Measurements from ENCODE around the gene STX18. TPM values are rescaled to one million over a fixed set of nuclear protein-coding genes. Genes with fewer than 3 reads are reported as not detected.

The STX18 gene
- total RNA-seq, 2 experiments from 2014 or later, result 25.3 to 33.5 TPM

DNA sequence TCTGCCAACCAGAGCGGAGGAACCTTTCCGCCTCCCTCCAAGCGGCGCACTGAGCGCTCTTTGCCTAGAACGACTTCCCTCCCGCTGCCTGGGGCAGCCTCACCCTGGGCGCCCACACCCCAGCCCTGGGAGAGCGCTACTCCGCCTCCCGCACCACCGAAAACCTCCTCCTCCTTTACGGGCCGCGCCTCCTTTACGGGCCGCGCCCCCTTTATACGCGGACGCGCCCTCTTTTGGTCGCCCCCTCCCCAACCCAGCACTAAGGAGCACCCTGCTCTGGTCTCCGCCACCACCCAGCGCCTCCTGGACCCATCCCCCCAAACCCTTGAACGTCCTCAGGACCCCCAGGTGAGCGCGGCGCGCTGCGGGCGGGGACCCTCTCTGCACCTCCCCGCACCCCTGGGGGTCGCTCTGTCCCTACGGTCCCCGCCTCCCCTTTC is 155.5 kb downstream of the STX18 start:
- intact Hi-C loops (cut with DNase I, micrococcal nuclease), result loop anchor here in 1 of 2 experiments (10.0 kb wide), 1 partner anchor 478 kb away; no protein-coding TSS in a partner anchor
- no peak overlapping the region for H3K27ac Mint-ChIP-seq
- peaks cover 8% of the 10 kb centered on the region for H3K4me1 Mint-ChIP-seq
- DNase-seq, result peak; percentile 64
- ChIA-PET CTCF (no interaction called here), POLR2A (no interaction called here)
- H3K4me3 Mint-ChIP-seq, result peak overlapping the region; percentile 73
- no peaks in the 10 kb centered on the region for H3K36me3 Mint-ChIP-seq (ENCODE audit: low read depth)
- peaks cover 22% of the 10 kb centered on the region for H3K27me3 Mint-ChIP-seq
- H3K9me3 Mint-ChIP-seq (ENCODE audit: low read depth), result no peaks in the 10 kb centered on the region
- ATAC-seq, result peak; percentile 72

DNA sequence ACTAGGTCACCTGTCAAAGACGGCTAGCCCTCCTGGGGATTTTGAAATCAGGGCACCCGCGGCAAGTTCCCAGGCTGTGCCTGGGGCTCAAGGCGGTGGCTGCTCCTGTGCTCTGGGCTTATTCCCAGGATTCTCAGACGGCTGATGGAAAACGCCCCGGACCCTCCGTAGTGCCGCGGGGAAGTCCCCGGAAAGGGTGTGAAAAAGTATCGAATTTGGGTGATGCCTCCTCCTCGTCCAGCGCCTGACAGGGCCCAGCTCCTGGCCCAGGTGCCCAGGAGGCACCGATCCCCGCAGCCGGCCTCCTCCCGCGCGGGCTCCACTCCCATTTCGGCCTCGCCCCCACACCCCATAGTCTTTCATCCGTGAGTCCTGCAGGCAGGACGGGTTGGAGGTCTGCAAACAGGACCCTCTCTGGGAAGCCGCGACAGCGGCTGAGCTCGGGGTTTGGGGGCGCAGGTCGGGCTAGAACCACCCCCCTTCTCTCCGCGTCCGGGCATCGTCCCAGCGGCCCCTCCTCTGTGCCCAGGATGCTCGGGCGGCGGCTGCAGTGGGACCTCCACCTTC is 156.0 kb downstream of the STX18 start:
- ChIA-PET CTCF (no interaction called here), POLR2A (no interaction called here)
- peaks cover 8% of the 10 kb centered on the region for H3K4me1 Mint-ChIP-seq
- no peaks in the 10 kb centered on the region for H3K9me3 Mint-ChIP-seq (ENCODE audit: low read depth)
- intact Hi-C loops (cut with DNase I, micrococcal nuclease), result loop anchor here in 1 of 2 experiments (10.0 kb wide), 1 partner anchor 479 kb away; no protein-coding TSS in a partner anchor
- H3K4me3 Mint-ChIP-seq, result peak overlapping the region; percentile 73
- H3K36me3 Mint-ChIP-seq (ENCODE audit: low read depth), result no peaks in the 10 kb centered on the region
- DNase-seq, result no peak
- H3K27me3 Mint-ChIP-seq, result peaks cover 24% of the 10 kb centered on the region
- no peak for ATAC-seq
- H3K27ac Mint-ChIP-seq, result no peak overlapping the region

DNA sequence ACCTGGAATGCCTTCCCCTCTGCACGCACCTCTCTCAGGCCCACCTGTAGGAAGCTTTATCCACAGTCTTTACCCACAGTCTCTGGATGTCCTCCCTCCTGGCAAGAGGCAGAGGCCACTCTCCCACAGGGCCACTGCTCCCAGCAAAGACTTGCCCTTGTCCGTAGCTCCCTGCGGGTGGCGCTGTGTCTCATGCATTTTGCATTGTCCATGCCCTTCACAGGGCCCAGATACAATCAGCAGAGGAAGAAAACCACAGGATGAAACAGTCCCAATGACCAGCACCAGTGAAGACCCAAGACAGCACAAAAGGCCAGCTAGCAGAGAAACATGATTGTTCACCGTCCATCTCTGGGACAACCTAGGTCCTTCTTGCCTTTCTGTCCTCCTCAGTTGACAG is 157.0 kb downstream of the STX18 start:
- Mint-ChIP-seq H3K36me3 (ENCODE audit: low read depth) (no peaks in the 10 kb centered on the region), H3K27ac (no peak overlapping the region), H3K4me3 (peak overlapping the region; percentile 1), H3K9me3 (ENCODE audit: low read depth) (no peaks in the 10 kb centered on the region), H3K4me1 (peaks cover 8% of the 10 kb centered on the region), H3K27me3 (peaks cover 24% of the 10 kb centered on the region)
- POLR2A ChIA-PET, result no interaction called here
- ATAC-seq (no peak), DNase-seq (peak; percentile 65)
- intact Hi-C loops (cut with DNase I, micrococcal nuclease), result loop anchor here in 1 of 2 experiments (1.0 to 10.0 kb wide), 2 partner anchors 45 to 480 kb away; no protein-coding TSS in a partner anchor
- CTCF ChIA-PET, result interaction anchor here (0.7 to 1.6 kb wide), 4 partner anchors 11 to 39 kb away, joined by 4 to 5 read pairs (median 4); no protein-coding TSS in a partner anchor

DNA sequence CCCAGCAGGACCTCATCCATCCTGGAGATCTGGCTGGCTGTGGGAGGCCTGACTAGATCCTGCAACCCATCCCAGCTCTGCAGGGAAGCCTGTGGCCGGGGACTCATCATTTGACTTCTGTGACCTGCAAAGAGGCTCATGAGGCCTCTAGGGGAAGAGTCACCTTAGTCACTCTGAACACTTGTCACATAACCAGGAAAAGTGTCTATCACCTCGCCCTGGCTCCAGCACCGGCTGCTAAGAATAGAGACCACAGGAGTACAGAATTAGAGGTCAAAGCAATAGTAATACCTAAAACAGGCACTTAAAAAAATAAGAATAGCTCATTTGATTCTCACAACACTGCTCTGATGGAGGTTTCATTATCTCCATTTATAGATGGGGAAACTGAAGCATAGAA is 158.8 kb downstream of the STX18 start:
- H3K27me3 Mint-ChIP-seq, result peaks cover 21% of the 10 kb centered on the region
- ATAC-seq, result no peak
- no peaks in the 10 kb centered on the region for H3K36me3 Mint-ChIP-seq (ENCODE audit: low read depth)
- H3K27ac Mint-ChIP-seq, result no peak overlapping the region
- DNase-seq, result no peak
- peaks cover 5% of the 10 kb centered on the region for H3K4me1 Mint-ChIP-seq
- CTCF ChIA-PET, result no interaction called here
- POLR2A ChIA-PET, result no interaction called here
- intact Hi-C loops (cut with DNase I, micrococcal nuclease), result loop anchor here in 1 of 2 experiments (10.0 kb wide), 1 partner anchor 482 kb away; no protein-coding TSS in a partner anchor
- no peak overlapping the region for H3K4me3 Mint-ChIP-seq
- no peaks in the 10 kb centered on the region for H3K9me3 Mint-ChIP-seq (ENCODE audit: low read depth)

DNA sequence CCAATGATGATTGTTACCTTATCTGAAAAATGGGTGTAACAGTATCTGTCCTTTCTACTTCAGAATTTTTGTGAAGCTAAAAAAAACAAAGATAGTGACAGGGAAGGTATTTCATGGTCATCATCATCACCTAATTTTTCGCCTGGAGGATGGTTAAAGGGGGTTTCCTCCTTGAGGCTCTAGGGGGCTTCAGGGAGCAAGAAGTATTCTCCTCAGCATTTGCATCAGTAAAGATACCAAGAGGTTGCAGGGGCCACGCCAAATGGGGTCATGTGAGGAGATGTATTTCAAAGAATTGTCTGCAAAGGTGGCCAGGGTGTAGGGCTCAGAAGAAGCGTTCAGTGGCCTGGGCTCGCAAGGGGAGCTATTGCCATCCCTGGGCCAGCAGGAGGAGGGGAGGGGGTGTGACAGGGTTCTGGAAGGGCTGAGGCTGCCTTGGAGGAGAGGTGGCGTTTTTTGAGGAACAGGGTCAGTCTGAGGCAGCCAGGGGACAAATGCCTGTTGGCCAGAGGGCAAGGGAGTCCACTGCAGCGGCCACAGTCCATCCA is 162.2 kb downstream of the STX18 start:
- DNase-seq, result no peak
- ChIA-PET POLR2A (no interaction called here), CTCF (interaction anchor here (0.5 kb wide), 1 partner anchor 54 kb away, joined by 3 read pairs; no protein-coding TSS in a partner anchor)
- Mint-ChIP-seq H3K9me3 (ENCODE audit: low read depth) (peaks cover 3% of the 10 kb centered on the region), H3K36me3 (ENCODE audit: low read depth) (no peaks in the 10 kb centered on the region), H3K4me3 (no peak overlapping the region), H3K27ac (no peak overlapping the region), H3K27me3 (peaks cover 11% of the 10 kb centered on the region), H3K4me1 (no peaks in the 10 kb centered on the region)
- no peak for ATAC-seq
- intact Hi-C loops (cut with DNase I, micrococcal nuclease), result loop anchor here in 1 of 2 experiments (10.0 kb wide), 1 partner anchor 485 kb away; no protein-coding TSS in a partner anchor

DNA sequence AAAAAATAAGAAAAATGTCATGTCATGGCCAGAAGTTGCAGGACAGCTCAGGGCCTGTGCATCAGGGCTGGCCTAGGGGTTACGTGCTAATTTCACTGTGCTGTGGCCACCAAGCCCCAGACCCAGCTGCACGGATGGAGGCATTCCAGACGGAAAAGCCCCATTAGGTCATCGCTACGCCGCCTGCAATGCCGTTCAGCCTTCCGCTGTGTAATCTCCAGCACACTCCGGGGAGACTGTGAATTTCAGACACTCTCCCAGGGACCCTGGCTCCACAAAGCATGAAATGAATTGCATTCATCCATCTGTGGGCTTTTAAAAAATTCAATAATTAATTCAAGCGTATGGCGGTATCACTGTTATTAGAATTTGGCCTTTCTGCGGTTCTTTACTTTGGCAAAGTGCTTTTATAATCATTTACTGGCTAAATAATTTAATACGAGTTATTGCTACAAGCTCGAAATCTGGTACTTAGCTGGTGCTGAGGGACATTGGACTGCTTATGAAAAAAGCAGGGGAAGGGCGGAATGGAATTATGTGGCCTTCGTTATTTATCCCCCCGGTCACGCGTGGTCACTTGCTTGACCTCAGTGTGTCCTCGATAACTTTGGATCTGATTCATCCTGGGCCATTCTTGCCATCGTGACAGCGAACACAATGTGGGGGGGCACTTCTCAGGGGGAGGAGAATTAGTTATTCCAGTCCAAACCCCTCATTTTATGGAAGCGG is 164.0 kb downstream of the STX18 start:
- CTCF ChIA-PET, result interaction anchor here (0.7 kb wide), 1 partner anchor 291 kb away, joined by 4 read pairs; no protein-coding TSS in a partner anchor
- Mint-ChIP-seq H3K9me3 (ENCODE audit: low read depth) (peaks cover 6% of the 10 kb centered on the region), H3K4me3 (no peak overlapping the region)

DNA sequence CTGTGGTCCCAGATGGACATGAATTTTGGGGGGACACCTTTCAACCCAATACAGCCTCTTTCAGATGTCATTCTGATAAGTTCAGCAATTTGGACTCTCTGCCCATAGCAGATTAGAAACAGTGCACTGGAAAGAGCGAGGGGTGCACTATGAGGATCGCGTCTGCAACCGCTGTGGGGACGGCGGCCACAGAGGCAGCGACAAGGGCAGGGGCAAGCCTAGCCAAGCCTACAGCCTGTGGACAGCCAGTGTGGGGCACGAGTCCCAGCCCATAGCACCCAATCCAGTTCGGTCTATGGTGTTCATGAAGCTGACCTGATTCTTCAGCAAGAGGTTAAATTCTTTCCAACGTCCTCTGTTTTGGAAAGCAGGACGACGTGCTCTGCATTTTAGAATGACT is 164.7 kb downstream of the STX18 start:
- ATAC-seq (no peak), DNase-seq (no peak)
- Mint-ChIP-seq H3K27me3 (peaks cover 3% of the 10 kb centered on the region), H3K4me1 (no peaks in the 10 kb centered on the region), H3K9me3 (ENCODE audit: low read depth) (peaks cover 6% of the 10 kb centered on the region), H3K27ac (no peak overlapping the region), H3K36me3 (ENCODE audit: low read depth) (no peaks in the 10 kb centered on the region), H3K4me3 (no peak overlapping the region)
- POLR2A ChIA-PET, result no interaction called here
- CTCF ChIA-PET, result no interaction called here
- intact Hi-C loops (cut with DNase I, micrococcal nuclease), result no loop called here

More for the DNA sequence above, 164.0 kb downstream of the STX18 start:
- Mint-ChIP-seq H3K36me3 (ENCODE audit: low read depth) (no peaks in the 10 kb centered on the region), H3K27ac (no peak overlapping the region), H3K4me1 (no peaks in the 10 kb centered on the region), H3K27me3 (peaks cover 4% of the 10 kb centered on the region)
- no peak for DNase-seq
- intact Hi-C loops (cut with DNase I, micrococcal nuclease), result no loop called here
- POLR2A ChIA-PET, result no interaction called here
- no peak for ATAC-seq

DNA sequence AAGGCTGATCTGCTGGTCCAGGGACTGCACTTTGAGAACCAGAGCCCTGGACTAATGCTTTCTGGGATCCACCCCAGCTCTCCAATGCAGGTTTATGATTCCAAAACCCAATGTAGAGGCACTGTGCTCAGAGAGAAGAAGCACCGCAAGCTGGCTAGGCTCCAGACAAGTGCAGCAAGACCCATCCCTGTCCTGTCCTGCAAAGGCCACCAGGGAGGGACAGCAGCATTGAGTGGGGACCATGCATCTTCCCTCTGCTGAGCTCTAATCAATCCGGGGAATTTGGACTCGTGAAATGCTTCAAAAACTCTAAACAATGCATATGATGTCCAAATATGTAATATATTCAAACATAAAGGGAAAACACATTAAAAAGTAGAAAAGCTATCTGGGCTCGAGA is 165.8 kb downstream of the STX18 start:
- intact Hi-C loops (cut with DNase I, micrococcal nuclease), result no loop called here
- Mint-ChIP-seq H3K9me3 (ENCODE audit: low read depth) (peaks cover 6% of the 10 kb centered on the region), H3K27ac (no peak overlapping the region), H3K4me3 (no peak overlapping the region), H3K36me3 (ENCODE audit: low read depth) (no peaks in the 10 kb centered on the region), H3K27me3 (no peaks in the 10 kb centered on the region), H3K4me1 (no peaks in the 10 kb centered on the region)
- CTCF ChIA-PET, result no interaction called here
- DNase-seq, result no peak
- POLR2A ChIA-PET, result no interaction called here
- ATAC-seq, result no peak

DNA sequence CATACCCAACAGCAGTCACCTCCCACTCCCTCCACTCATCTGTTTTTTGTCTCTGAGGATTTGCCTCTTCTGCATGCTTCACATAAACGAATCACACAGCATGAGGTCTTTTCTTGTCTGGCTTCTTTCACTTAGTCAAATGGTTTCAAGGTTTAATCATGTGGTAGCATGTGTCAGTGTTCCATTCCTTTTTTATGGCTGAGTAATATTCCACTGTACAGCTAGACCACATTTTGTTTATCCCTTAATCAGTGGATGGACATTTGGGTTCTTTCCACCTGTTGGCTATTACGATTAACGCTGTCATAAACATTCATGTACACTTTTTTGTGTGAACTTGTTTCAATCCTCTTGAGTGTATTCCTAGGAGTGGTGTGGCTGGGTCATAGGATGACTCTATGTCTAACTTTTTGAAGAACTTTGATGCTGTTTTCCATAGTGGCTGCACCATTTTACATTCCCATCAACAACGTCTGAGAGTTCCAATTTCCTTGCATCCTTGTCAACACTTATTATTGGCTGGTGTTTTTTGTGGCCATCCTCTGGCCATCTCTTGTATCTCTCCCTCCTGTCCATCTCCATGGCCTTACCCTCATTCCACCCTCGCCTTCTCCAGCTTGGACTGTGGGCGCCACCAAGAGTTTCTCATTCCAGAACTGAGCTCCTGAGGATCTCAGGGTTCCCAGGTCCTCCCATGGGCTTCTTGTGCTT is 167.3 kb downstream of the STX18 start:
- no peak for DNase-seq
- Mint-ChIP-seq H3K36me3 (ENCODE audit: low read depth) (no peaks in the 10 kb centered on the region), H3K9me3 (ENCODE audit: low read depth) (peaks cover 6% of the 10 kb centered on the region), H3K4me3 (no peak overlapping the region), H3K27ac (no peak overlapping the region), H3K4me1 (no peaks in the 10 kb centered on the region), H3K27me3 (no peaks in the 10 kb centered on the region)
- CTCF ChIA-PET, result no interaction called here
- POLR2A ChIA-PET, result no interaction called here
- intact Hi-C loops (cut with DNase I, micrococcal nuclease), result no loop called here
- ATAC-seq, result no peak
